GM23338 (cell line): ENCODE data around the gene SIGLEC9. TPM values are rescaled to one million over a fixed set of nuclear protein-coding genes. Genes with fewer than 3 reads are reported as not detected.

Experiments used
- ATAC-seq: fragments of 200-7000 bp; cut with Tn5 transposase; 3 replicates; pipeline ENCODE4 v1.9.1; 2020
- DNase-seq: peaks from one replicate; pipeline ENCODE4 v3.0.0-alpha.2; 2015; ENCODE audit warnings: low spot score
- H2AFZ ChIP-seq: fragments of 200-600 bp; sonication (generic); 2 replicates; pipeline ENCODE4 v1.8.0; 2016; ENCODE audit warnings: antibody characterized with exemption, mild to moderate bottlenecking, moderate library complexity
- H3F3A ChIP-seq: fragments of 200-600 bp; sonication (generic); replicated peaks from 2 replicates; pipeline ENCODE4 v1.8.0; 2017; ENCODE audit warnings: antibody characterized with exemption, mixed run types, low read depth
- H3K27ac ChIP-seq: fragments of 200-600 bp; sonication (generic); 2 replicates; pipeline ENCODE4 v1.6.1; 2016; ENCODE audit warnings: low read depth
- H3K27me3 ChIP-seq: fragments of 200-600 bp; sonication (generic); 2 replicates; pipeline ENCODE4 v1.8.0; 2016; ENCODE audit warnings: mild to moderate bottlenecking, mixed run types, moderate library complexity; ENCODE audit not compliant: insufficient read depth
- H3K36me3 ChIP-seq: fragments of 200-600 bp; sonication (generic); 2 replicates; pipeline ENCODE4 v1.8.0; 2016; ENCODE audit warnings: mild to moderate bottlenecking; ENCODE audit not compliant: insufficient read depth
- H3K4me1 ChIP-seq: fragments of 200-600 bp; sonication (generic); 2 replicates; pipeline ENCODE4 v1.8.0; 2016; ENCODE audit warnings: mild to moderate bottlenecking, moderate library complexity; ENCODE audit not compliant: insufficient read depth
- H3K4me2 ChIP-seq: fragments of 200-600 bp; sonication (generic); 2 replicates; pipeline ENCODE4 v1.7.1; 2017; ENCODE audit warnings: mixed run types
- H3K4me3 ChIP-seq: fragments of 200-600 bp; sonication (generic); 2 replicates; pipeline ENCODE4 v1.6.1; 2016; ENCODE audit warnings: mixed run types
- H3K79me2 ChIP-seq: fragments of 200-600 bp; sonication (generic); replicated peaks from 2 replicates; pipeline ENCODE4 v1.8.0; 2017; ENCODE audit warnings: mild to moderate bottlenecking; ENCODE audit not compliant: insufficient read depth
- H3K9me2 ChIP-seq: fragments of 200-600 bp; sonication (generic); 2 replicates; pipeline ENCODE4 v1.8.0; 2017; ENCODE audit not compliant: insufficient read depth
- H4K20me1 ChIP-seq: fragments of 200-600 bp; sonication (generic); replicated peaks from 2 replicates; pipeline ENCODE4 v1.8.0; 2017; ENCODE audit warnings: mild to moderate bottlenecking; ENCODE audit not compliant: insufficient read depth
- H3K27ac Mint-ChIP-seq: 2 replicates; pipeline ENCODE4 v1.8.0; 2020; ENCODE audit warnings: inconsistent platforms, mild to moderate bottlenecking, moderate library complexity, mixed read lengths
- H3K27me3 Mint-ChIP-seq: 3 replicates; pipeline ENCODE4 v1.8.0; 2022; ENCODE audit warnings: low read depth, mild to moderate bottlenecking, moderate library complexity, mixed read lengths, inconsistent platforms; ENCODE audit not compliant: insufficient read depth, poor library complexity
- H3K36me3 Mint-ChIP-seq: 3 replicates; pipeline ENCODE4 v1.8.0; 2021; ENCODE audit warnings: low read depth, mild to moderate bottlenecking, inconsistent platforms, moderate library complexity, mixed read lengths
- H3K4me1 Mint-ChIP-seq: 3 replicates; pipeline ENCODE4 v1.8.0; 2020; ENCODE audit warnings: mild to moderate bottlenecking, inconsistent platforms, mixed read lengths
- H3K4me3 Mint-ChIP-seq: 3 replicates; pipeline ENCODE4 v1.8.0; 2021; ENCODE audit warnings: moderate library complexity, mild to moderate bottlenecking, inconsistent platforms, mixed read lengths
- H3K9me3 Mint-ChIP-seq: 3 replicates; pipeline ENCODE4 v1.8.0; 2020; ENCODE audit warnings: moderate library complexity, mild to moderate bottlenecking, inconsistent platforms, mixed read lengths
- CREB1 ChIP-seq: fragments of 250-450 bp; sonication (Bioruptor Pico); IDR thresholded peaks from 2 replicates; pipeline ENCODE4 v1.5.0; 2020; ENCODE audit warnings: low read depth, mild to moderate bottlenecking, moderate library complexity
- EZH2 ChIP-seq: fragments of 200-600 bp; sonication (generic); IDR thresholded peaks from one replicate; pipeline ENCODE4 v1.8.0; 2017; ENCODE audit warnings: antibody characterized with exemption, mild to moderate bottlenecking, low read depth; ENCODE audit not compliant: unreplicated experiment
- EZH2phosphoT487 ChIP-seq: fragments of 200-600 bp; sonication (generic); IDR thresholded peaks from one replicate; pipeline ENCODE4 v1.8.1; 2018; ENCODE audit warnings: antibody characterized with exemption; ENCODE audit not compliant: unreplicated experiment
- JUNB ChIP-seq: IDR thresholded peaks from one replicate; pipeline ENCODE4 v1.6.1; 2016; ENCODE audit warnings: antibody characterized with exemption; ENCODE audit not compliant: unreplicated experiment
- NANOG ChIP-seq: IDR thresholded peaks from 2 replicates; pipeline ENCODE4 v1.6.1; 2016; ENCODE audit warnings: antibody characterized with exemption, borderline replicate concordance
- ZNF114 ChIP-seq: fragments of 250-450 bp; sonication (Bioruptor Pico); IDR thresholded peaks from 2 replicates; pipeline ENCODE4 v1.5.0; 2020; ENCODE audit warnings: mild to moderate bottlenecking, moderate library complexity
- polyA plus RNA-seq: library from polyadenylated mRNA; unstranded; fragments of >200 nt; fragmentation: Nextera tagmentation; extraction: Ambion mirVana; gene quantifications from 2 replicates; pipeline ENCODE4 v1.2.1, GENCODE V29; 2016
- total RNA-seq: library from RNA; depleted of rRNA; stranded (reverse); fragments of >200 nt; shearing (Covaris generic); gene quantifications from 2 replicates; pipeline ENCODE4 v1.2.3, GENCODE V29; 2014
- TF ChIP-seq, protein P1 (sequence below): IDR thresholded peaks from 2 replicates; pipeline ENCODE4 v1.6.1; 2016; ENCODE audit warnings: antibody characterized with exemption
- TF ChIP-seq, protein P2 (sequence below): fragments of 250-450 bp; sonication (Bioruptor Pico); IDR thresholded peaks from 2 replicates; pipeline ENCODE4 v1.5.0; 2020; ENCODE audit warnings: mild to moderate bottlenecking, moderate library complexity
- TF ChIP-seq, protein P3 (sequence below): IDR thresholded peaks from one replicate; pipeline ENCODE4 v1.6.1; 2018; ENCODE audit warnings: antibody characterized with exemption; ENCODE audit not compliant: unreplicated experiment

The SIGLEC9 gene
- total and polyA plus RNA-seq, 2 experiments from 2014 or later = not detected

DNA sequence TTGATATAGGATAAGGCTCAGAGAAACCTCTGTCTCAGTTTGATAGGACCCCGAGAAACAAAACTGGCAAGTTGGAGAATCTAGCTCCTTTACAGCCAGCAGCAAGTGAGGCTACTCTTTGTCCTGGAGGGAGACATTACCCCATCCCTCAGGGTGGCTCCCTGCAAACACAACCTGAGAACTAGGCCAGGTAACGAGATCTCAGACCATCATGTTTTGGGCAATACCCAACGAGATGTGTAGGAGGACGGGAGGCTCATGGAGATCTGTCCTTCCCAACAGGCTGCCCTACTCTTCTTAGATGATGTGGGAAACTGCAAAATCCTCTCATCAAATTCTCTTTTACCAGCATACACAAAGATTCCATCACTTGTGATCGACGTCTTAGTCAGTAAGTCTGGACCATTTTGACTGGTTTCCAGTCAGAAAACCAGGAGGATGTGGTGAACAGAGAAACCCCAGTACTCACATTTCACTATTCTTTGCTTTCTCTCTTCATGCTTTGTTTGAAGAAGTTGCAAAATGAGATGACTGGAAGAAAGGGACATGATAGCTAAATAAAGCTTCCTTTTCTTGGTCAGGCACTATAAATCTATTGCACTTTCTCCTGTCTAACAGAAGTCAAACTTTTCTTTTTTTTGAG is 10.5 kb upstream of the SIGLEC9 start:
- Histone ChIP-seq H3K79me2 (no peaks in the 10 kb centered on the region), H4K20me1 (no peaks in the 10 kb centered on the region; the same call in 1 of the 2 replicates), H2AFZ (no peak overlapping the region), H3K4me1 (no peaks in the 10 kb centered on the region), H3K4me3 (no peak overlapping the region), H3K9me2 (no peaks in the 10 kb centered on the region), H3K36me3 (no peaks in the 10 kb centered on the region), H3K27ac (no peak overlapping the region), H3F3A (no peaks in the 10 kb centered on the region), H3K27me3 (no peaks in the 10 kb centered on the region), H3K4me2 (no peak overlapping the region)
- Mint-ChIP-seq H3K4me3 (no peak overlapping the region), H3K9me3 (no peaks in the 10 kb centered on the region), H3K27ac (no peak overlapping the region), H3K36me3 (no peaks in the 10 kb centered on the region), H3K27me3 (no peaks in the 10 kb centered on the region), H3K4me1 (peaks cover 3% of the 10 kb centered on the region; the same call in 2 of the 3 replicates)
- DNase-seq = no peak
- TF ChIP-seq NANOG (no peak), JUNB (no peak), EZH2 (no peak), ZNF114 (CRISPR knock-in tag) (no peak), CREB1 (CRISPR knock-in tag) (no peak), EZH2phosphoT487 (no peak)
- TF ChIP-seq, protein P1, sequence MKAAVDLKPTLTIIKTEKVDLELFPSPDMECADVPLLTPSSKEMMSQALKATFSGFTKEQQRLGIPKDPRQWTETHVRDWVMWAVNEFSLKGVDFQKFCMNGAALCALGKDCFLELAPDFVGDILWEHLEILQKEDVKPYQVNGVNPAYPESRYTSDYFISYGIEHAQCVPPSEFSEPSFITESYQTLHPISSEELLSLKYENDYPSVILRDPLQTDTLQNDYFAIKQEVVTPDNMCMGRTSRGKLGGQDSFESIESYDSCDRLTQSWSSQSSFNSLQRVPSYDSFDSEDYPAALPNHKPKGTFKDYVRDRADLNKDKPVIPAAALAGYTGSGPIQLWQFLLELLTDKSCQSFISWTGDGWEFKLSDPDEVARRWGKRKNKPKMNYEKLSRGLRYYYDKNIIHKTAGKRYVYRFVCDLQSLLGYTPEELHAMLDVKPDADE = no peak
- TF ChIP-seq, protein P2, sequence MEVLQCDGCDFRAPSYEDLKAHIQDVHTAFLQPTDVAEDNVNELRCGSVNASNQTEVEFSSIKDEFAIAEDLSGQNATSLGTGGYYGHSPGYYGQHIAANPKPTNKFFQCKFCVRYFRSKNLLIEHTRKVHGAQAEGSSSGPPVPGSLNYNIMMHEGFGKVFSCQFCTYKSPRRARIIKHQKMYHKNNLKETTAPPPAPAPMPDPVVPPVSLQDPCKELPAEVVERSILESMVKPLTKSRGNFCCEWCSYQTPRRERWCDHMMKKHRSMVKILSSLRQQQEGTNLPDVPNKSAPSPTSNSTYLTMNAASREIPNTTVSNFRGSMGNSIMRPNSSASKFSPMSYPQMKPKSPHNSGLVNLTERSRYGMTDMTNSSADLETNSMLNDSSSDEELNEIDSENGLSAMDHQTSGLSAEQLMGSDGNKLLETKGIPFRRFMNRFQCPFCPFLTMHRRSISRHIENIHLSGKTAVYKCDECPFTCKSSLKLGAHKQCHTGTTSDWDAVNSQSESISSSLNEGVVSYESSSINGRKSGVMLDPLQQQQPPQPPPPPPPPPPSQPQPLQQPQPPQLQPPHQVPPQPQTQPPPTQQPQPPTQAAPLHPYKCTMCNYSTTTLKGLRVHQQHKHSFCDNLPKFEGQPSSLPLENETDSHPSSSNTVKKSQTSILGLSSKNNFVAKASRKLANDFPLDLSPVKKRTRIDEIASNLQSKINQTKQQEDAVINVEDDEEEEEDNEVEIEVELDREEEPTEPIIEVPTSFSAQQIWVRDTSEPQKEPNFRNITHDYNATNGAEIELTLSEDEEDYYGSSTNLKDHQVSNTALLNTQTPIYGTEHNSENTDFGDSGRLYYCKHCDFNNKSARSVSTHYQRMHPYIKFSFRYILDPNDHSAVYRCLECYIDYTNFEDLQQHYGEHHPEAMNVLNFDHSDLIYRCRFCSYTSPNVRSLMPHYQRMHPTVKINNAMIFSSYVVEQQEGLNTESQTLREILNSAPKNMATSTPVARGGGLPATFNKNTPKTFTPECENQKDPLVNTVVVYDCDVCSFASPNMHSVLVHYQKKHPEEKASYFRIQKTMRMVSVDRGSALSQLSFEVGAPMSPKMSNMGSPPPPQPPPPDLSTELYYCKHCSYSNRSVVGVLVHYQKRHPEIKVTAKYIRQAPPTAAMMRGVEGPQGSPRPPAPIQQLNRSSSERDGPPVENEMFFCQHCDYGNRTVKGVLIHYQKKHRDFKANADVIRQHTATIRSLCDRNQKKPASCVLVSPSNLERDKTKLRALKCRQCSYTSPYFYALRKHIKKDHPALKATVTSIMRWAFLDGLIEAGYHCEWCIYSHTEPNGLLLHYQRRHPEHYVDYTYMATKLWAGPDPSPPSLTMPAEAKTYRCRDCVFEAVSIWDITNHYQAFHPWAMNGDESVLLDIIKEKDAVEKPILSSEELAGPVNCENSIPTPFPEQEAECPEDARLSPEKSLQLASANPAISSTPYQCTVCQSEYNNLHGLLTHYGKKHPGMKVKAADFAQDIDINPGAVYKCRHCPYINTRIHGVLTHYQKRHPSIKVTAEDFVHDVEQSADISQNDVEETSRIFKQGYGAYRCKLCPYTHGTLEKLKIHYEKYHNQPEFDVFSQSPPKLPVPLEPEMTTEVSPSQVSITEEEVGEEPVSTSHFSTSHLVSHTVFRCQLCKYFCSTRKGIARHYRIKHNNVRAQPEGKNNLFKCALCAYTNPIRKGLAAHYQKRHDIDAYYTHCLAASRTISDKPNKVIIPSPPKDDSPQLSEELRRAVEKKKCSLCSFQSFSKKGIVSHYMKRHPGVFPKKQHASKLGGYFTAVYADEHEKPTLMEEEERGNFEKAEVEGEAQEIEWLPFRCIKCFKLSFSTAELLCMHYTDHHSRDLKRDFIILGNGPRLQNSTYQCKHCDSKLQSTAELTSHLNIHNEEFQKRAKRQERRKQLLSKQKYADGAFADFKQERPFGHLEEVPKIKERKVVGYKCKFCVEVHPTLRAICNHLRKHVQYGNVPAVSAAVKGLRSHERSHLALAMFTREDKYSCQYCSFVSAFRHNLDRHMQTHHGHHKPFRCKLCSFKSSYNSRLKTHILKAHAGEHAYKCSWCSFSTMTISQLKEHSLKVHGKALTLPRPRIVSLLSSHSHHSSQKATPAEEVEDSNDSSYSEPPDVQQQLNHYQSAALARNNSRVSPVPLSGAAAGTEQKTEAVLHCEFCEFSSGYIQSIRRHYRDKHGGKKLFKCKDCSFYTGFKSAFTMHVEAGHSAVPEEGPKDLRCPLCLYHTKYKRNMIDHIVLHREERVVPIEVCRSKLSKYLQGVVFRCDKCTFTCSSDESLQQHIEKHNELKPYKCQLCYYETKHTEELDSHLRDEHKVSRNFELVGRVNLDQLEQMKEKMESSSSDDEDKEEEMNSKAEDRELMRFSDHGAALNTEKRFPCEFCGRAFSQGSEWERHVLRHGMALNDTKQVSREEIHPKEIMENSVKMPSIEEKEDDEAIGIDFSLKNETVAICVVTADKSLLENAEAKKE (CRISPR knock-in tag) = no peak
- TF ChIP-seq, protein P3, sequence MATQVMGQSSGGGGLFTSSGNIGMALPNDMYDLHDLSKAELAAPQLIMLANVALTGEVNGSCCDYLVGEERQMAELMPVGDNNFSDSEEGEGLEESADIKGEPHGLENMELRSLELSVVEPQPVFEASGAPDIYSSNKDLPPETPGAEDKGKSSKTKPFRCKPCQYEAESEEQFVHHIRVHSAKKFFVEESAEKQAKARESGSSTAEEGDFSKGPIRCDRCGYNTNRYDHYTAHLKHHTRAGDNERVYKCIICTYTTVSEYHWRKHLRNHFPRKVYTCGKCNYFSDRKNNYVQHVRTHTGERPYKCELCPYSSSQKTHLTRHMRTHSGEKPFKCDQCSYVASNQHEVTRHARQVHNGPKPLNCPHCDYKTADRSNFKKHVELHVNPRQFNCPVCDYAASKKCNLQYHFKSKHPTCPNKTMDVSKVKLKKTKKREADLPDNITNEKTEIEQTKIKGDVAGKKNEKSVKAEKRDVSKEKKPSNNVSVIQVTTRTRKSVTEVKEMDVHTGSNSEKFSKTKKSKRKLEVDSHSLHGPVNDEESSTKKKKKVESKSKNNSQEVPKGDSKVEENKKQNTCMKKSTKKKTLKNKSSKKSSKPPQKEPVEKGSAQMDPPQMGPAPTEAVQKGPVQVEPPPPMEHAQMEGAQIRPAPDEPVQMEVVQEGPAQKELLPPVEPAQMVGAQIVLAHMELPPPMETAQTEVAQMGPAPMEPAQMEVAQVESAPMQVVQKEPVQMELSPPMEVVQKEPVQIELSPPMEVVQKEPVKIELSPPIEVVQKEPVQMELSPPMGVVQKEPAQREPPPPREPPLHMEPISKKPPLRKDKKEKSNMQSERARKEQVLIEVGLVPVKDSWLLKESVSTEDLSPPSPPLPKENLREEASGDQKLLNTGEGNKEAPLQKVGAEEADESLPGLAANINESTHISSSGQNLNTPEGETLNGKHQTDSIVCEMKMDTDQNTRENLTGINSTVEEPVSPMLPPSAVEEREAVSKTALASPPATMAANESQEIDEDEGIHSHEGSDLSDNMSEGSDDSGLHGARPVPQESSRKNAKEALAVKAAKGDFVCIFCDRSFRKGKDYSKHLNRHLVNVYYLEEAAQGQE = no peak
- ATAC-seq = no peak
